AG09309 (cell line): ENCODE data around the gene KIAA0753.

Experiments used
- DNase-seq: peaks from one replicate; pipeline ENCODE4 v3.0.0-alpha.2; 2010; ENCODE audit warnings: low read depth
- H3K4me3 ChIP-seq: 2 replicates; pipeline ENCODE4 v1.5.1; 2011; ENCODE audit warnings: mild to moderate bottlenecking, low read depth, low read length, moderate library complexity; ENCODE audit not compliant: control insufficient read depth
- CTCF ChIP-seq: IDR thresholded peaks from 2 replicates; pipeline ENCODE4 v1.5.1; 2011; ENCODE audit warnings: mild to moderate bottlenecking, low read depth, low read length, inconsistent platforms; ENCODE audit not compliant: insufficient read depth, control insufficient read depth; ENCODE audit errors: missing control alignments

Gene KIAA0753

GRCh38 chr17:6546069-6546718 lies 94.3 kb downstream of the KIAA0753 start:
- no peak overlapping the region for H3K4me3 ChIP-seq
- no peak for TF ChIP-seq CTCF
- peak; percentile 29 for DNase-seq

DNA sequence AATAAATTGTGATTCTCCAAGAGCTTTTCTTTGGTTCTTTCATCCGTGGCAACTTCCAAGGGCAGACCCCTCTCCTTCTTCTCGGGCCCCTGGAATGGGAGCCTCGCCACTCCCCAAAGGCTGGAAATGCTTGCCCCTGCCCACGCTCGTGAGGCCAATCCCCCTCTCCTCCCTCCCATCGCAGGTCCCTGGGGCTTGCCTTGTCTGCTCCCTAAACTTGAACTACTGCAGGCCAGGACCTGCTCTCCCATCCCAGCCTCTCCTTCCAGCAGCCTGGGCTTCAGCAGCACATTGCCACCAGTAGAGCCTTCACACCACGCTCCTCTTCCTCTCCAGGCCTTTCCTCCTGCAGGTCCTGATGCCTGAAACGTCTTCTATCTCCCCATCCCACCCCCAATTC lies 95.2 kb downstream of the KIAA0753 start:
- DNase-seq: no peak
- H3K4me3 ChIP-seq: no peak overlapping the region
- TF ChIP-seq CTCF: no peak

GRCh38 chr17:6544011-6544370 lies 96.5 kb downstream of the KIAA0753 start:
- TF ChIP-seq CTCF: no peak
- DNase-seq: no peak
- H3K4me3 ChIP-seq: no peak overlapping the region

DNA sequence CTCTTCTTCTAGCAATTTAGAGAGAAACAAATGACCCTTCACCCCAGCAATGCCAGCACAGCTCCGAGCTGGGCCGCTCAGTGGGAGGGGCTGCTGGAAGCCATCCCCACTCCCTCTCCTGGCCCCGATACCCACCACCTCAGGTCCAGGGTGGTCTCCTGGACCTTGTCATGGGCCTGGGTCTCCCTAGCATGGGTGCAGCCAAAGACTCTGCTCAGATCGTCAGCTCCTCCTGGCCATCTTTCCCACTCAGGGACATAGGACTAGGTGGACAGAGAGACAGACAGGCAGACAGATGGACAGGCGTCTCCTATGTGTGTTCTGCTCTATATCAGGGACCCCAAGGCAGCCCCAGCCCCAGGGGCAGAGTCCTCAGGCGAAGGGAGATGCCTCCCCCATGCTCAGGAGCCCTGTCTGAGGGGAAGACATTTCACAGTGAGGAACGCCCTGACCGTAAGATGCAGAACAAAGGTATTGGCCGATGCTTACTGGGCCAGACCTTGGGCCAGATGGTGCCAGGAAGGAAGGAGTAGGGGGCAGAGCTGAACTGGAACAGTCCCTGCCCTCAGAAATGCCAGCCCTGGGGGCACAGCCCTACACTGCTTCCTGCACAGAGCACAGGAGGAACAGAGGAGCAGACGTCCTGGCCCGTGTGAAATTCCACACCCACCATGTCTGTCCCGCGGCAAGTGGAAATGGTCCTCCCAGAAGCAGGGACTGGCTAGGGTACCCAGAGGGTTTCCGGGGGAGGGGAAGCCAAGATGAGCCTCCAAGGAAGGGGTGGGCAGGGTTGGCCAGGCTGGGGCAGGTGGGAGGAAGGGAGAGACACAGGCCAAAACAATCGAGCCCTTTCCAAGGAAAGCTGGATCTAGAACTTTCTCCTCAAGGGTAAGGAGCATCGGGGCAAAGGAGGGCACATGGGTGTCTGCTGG lies 97.2 kb downstream of the KIAA0753 start:
- H3K4me3 ChIP-seq: no peak overlapping the region
- DNase-seq: no peak
- no peak for TF ChIP-seq CTCF

DNA sequence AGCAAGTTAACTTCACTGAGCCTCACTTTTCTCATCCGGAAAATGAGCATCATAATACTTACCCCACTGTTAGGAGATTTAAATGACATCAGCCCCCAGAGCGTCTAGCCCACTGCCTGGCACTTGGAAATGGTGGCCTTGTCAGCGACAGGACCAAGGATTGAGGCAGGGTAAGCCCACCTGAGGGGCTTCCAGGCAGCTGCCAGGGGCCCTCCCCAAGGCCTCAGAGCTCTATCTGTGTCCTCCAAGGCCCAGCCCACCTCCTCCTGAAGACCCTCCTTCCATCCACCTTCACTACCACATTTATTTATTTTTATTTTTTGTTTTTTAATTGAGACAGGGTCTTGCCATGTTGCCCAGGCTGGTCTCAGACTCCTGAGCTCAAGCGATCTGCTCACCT lies 97.9 kb downstream of the KIAA0753 start:
- H3K4me3 ChIP-seq: no peak overlapping the region
- TF ChIP-seq CTCF: no peak
- DNase-seq: no peak

- H3K4me3 ChIP-seq: no peak overlapping the region
- TF ChIP-seq CTCF: no peak
- no peak for DNase-seq
Observed at GRCh38 chr17:6541886-6542285, 98.6 kb downstream of the KIAA0753 start.
